Prostate gland (tissue), 2 donors: ENCODE results near the gene NOS1AP. TPM values are rescaled to one million over a fixed set of nuclear protein-coding genes. Genes with fewer than 3 reads are reported as not detected.

Source experiments
- DNase-seq: peaks from one replicate; pipeline ENCODE4 v3.0.0-alpha.2; 2019; ENCODE audit warnings: low spot score
- H3K27ac ChIP-seq, 2 donors: fragments of 200-600 bp; sonication (generic); 2 replicates each; pipeline ENCODE4 v1.5.1; 2017 to 2019
- H3K27me3 ChIP-seq: fragments of 200-600 bp; sonication (generic); replicated peaks from 2 replicates; pipeline ENCODE4 v1.5.1; 2019; ENCODE audit not compliant: insufficient read depth
- H3K36me3 ChIP-seq, 2 donors: fragments of 200-600 bp; sonication (generic); 1 replicate in 1 of 2; 2 replicates in 1 of 2; pipeline versions ENCODE4 v1.5.1 to v1.8.1; 2017 to 2019
- H3K4me1 ChIP-seq: fragments of 200-600 bp; sonication (generic); replicated peaks from 2 replicates; pipeline ENCODE4 v1.5.1; 2019
- H3K4me3 ChIP-seq, 2 donors: fragments of 200-600 bp; sonication (generic); 2 replicates each; pipeline ENCODE4 v1.5.1; 2017 to 2019
- H3K9me3 ChIP-seq: fragments of 200-600 bp; sonication (generic); 2 replicates; pipeline ENCODE4 v1.5.1; 2017
- CTCF ChIP-seq, 4 experiments: fragments of 200-600 bp in 2 of 4; fragments of 450-650 bp in 2 of 4; sonication (generic) in 2 of 4; IDR thresholded peaks; 1 replicate in 3 of 4; 2 replicates in 1 of 4; pipeline ENCODE4 v1.5.1; 2016 to 2019; ENCODE audit warnings: antibody characterized with exemption in 4 of 4, mild to moderate bottlenecking in 2 of 4, moderate library complexity in 2 of 4
- POLR2A ChIP-seq: fragments of 450-650 bp; IDR thresholded peaks from one replicate; pipeline ENCODE4 v1.6.1; 2016; ENCODE audit warnings: antibody characterized with exemption, mild to moderate bottlenecking
- POLR2AphosphoS5 ChIP-seq: sonication (generic); formaldehyde crosslinking; IDR thresholded peaks from one replicate; pipeline ENCODE4 v1.6.1; 2017; ENCODE audit warnings: antibody characterized with exemption
- WGBS: methylation state at CpG from one replicate; pipeline ENCODE4 v1.1.5; 2018; 5-methylcytosine and 5-hydroxymethylcytosine counted together
- intact Hi-C: fragments of 100-400 bp; cut with DNase I; formaldehyde crosslinking; loops from one replicate; pipeline ENCODE4 v1.14.2; 2022
- total RNA-seq, 2 donors: library from RNA; depleted of rRNA; stranded (reverse); fragments of >200 nt; gene quantifications; one replicate each; pipeline ENCODE4 v1.1.0, GENCODE V29; 2016

Gene NOS1AP
- total RNA-seq, 2 donors from 2014 or later = 9.9 to 11.0 TPM

DNA sequence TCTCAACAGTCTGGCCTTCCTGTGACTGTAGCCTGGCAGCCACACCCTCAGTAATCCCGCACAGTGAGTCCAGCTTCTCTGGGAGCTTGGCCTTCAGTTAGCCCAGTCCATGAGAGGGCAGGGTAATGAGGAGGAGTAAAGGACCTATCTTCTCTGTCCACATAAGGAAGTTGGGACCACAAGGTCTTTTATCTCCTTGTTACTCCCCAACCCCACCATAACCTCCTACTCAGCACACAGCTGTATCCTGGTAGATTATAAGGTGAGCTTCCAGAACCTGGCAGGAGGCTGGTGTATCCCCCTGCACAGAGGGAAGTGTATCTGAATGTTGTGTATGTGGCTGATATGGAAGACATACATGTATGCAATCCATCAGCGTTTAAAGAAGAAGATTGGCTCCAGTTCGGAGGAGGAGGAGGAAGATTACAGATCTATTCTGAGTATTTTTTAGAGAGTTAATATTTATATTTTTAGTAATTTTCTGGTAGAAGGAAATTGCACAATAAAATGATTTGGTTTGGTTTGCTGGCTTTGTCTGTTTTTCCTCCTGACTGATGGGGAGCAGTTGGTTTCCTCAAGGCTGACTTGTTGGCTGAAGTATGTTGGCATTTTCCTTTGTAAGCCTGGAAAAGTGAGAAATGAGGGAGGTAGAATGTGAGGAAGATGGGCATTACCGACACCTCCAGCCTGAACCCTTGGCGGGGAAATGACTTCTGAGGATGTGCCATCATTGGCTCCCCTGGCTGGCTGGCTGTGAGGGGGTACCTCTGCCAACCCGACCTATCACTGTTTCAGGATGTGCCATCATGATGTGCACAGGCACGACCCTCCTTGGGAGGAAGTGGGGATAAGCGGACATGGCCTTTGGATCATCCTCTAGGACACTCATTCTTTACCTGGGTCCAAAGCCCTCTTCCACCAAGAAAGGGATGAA, 317.1 kb downstream of the NOS1AP start:
- Histone ChIP-seq H3K36me3 (no peaks in the 10 kb centered on the region), H3K27me3 (no peaks in the 10 kb centered on the region), H3K4me1 (no peaks in the 10 kb centered on the region), H3K4me3 (no peak overlapping the region), H3K9me3 (no peaks in the 10 kb centered on the region), H3K27ac (no peak overlapping the region)
- 89% methylated on average over 8 of the region's 8 CpGs for WGBS
- TF ChIP-seq CTCF (IDR thresholded peaks at IDR 0.05) = no peak
- no peak for TF ChIP-seq POLR2A
- no peak for TF ChIP-seq POLR2AphosphoS5
- DNase-seq = no peak
- intact Hi-C loops = no loop called here

DNA sequence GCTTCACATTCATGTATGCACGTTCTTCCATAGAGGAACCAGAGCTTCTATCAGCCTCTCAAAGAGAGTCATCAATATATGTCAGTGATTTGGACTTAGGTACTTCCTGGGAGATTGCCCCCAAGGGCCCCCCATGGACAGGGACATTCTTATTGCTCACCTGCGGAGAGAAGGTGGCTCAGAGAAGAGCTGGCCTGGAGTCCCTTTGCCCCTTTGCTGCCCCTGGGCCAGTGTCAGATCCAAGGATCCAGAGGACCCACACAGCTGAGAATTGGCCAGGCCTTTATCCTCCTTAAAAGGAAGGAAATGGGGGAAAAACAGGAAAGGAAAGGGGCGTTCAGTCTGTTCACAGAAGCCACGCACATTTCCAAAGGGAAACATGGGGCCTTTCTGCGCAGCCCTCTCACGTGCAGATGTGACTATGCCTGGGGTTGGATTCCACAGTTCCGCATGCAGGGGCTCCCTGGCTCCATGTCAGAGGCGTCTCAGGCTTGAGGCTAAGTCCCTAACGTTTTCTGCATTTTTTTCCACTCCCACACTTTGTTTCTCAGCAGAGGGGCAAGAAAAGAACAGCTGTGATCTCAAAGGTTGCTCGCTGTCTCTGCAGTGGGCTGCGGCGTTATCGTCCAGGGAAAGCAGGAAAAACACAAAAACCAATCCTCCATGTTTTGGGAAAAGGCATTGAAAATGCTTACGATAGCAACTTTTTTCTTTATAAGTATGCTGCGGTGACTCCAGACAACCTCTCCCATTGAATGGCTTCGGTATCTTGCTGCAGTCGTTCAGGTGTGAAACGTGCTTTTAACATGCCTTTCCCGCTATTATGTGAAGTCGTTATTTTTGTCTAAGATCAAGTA, 318.0 kb downstream of the NOS1AP start:
- Histone ChIP-seq H3K4me1 (no peaks in the 10 kb centered on the region), H3K27me3 (no peaks in the 10 kb centered on the region), H3K27ac (no peak overlapping the region), H3K9me3 (no peaks in the 10 kb centered on the region), H3K36me3 (no peaks in the 10 kb centered on the region), H3K4me3 (no peak overlapping the region)
- intact Hi-C loops = loop anchor here (2.0 kb wide), 1 partner anchor 333 kb away; no protein-coding TSS in a partner anchor
- WGBS = 75% methylated on average over 20 of the region's 20 CpGs
- DNase-seq = no peak
- TF ChIP-seq CTCF (IDR thresholded peaks at IDR 0.05) = no peak
- no peak for TF ChIP-seq POLR2AphosphoS5
- TF ChIP-seq POLR2A = no peak

- Histone ChIP-seq H3K4me3 (no peak overlapping the region), H3K4me1 (no peaks in the 10 kb centered on the region), H3K27me3 (no peaks in the 10 kb centered on the region), H3K9me3 (no peaks in the 10 kb centered on the region), H3K27ac (no peak overlapping the region), H3K36me3 (no peaks in the 10 kb centered on the region)
- 89% methylated on average over 8 of the region's 8 CpGs for WGBS
- no peak for DNase-seq
- intact Hi-C loops = loop anchor here (2.0 kb wide), 1 partner anchor 333 kb away; no protein-coding TSS in a partner anchor
- no peak for TF ChIP-seq POLR2AphosphoS5
- TF ChIP-seq CTCF (IDR thresholded peaks at IDR 0.05) = no peak
- no peak for TF ChIP-seq POLR2A
Observed at GRCh38 chr1:162388083-162388594, 318.6 kb downstream of the NOS1AP start.

DNA sequence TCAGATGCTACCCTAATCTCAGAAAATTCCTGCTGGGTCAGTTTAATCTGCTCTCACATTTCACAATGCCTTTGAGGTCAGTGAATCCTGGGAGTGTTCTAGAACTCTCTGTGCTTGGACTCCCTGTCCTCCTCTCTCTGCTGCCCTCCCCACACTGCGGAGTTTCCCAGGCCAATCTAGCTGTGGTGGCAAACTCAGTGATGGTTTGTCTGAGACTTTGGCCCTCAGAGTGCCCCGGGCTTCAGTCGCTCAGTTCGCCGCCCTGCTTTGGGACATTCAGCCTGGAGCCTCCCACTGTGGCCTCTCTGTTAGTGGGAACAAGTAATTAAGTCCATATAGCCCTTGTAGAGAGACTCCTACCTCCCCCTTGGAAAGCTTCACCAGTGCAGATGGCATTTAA, 319.1 kb downstream of the NOS1AP start:
- H3K4me3 ChIP-seq = no peak overlapping the region
- intact Hi-C loops = loop anchor here (2.0 kb wide), 1 partner anchor 334 kb away; no protein-coding TSS in a partner anchor
- TF ChIP-seq POLR2A = no peak
- no peak for TF ChIP-seq CTCF (IDR thresholded peaks at IDR 0.05)
- TF ChIP-seq POLR2AphosphoS5 = no peak
- H3K27me3 ChIP-seq = no peaks in the 10 kb centered on the region
- no peaks in the 10 kb centered on the region for H3K36me3 ChIP-seq
- H3K4me1 ChIP-seq = no peaks in the 10 kb centered on the region
- no peak overlapping the region for H3K27ac ChIP-seq
- no peaks in the 10 kb centered on the region for H3K9me3 ChIP-seq
- no peak for DNase-seq
- whole genome bisulfite sequencing = 91% methylated on average over 5 of the region's 5 CpGs
